Choroid plexus epithelial cell (primary cell): ENCODE measurements around the gene CHID1.

ENCODE experiments used
- DNase-seq: peaks from one replicate; pipeline ENCODE4 v3.0.0-alpha.2; 2010; ENCODE audit warnings: low read depth
- H3K4me3 ChIP-seq: 2 replicates; pipeline ENCODE4 v1.5.1; 2011; ENCODE audit warnings: low read depth, mild to moderate bottlenecking, control low read depth, low read length, moderate library complexity
- CTCF ChIP-seq: conservative IDR thresholded peaks from 2 replicates; pipeline ENCODE4 v1.5.1; 2011; ENCODE audit warnings: low read depth, mild to moderate bottlenecking, control low read depth, inconsistent platforms, low read length, moderate library complexity

CHID1 gene

GRCh38 chr11:925496-926301 is 15.1 kb upstream of the CHID1 start, which contains the start of gene AP2A2:
TSS of gene AP2A2 (plus strand) at chr11:925870. CDS start at chr11:926022, 152 bp downstream.
- peak; percentile 92 for DNase-seq
- peak; percentile 45 for TF ChIP-seq CTCF
- H3K4me3 ChIP-seq: peak within 1 kb of the TSS; percentile 80

GRCh38 chr11:925158-925495 is 14.5 kb upstream of the CHID1 start:
- DNase-seq: no peak
- peak overlapping the region; percentile 55 for H3K4me3 ChIP-seq

GRCh38 chr11:924406-925157 is 14.0 kb upstream of the CHID1 start:
- TF ChIP-seq CTCF: no peak
- no peak for DNase-seq
- no peak overlapping the region for H3K4me3 ChIP-seq

More at GRCh38 chr11:925158-925495, 14.5 kb upstream of the CHID1 start:
- no peak for TF ChIP-seq CTCF

- H3K4me3 ChIP-seq: no peak overlapping the region
- TF ChIP-seq CTCF: no peak
- no peak for DNase-seq
Measured at GRCh38 chr11:923691-924405, 13.2 kb upstream of the CHID1 start.

- no peak for TF ChIP-seq CTCF
- no peak overlapping the region for H3K4me3 ChIP-seq
- DNase-seq: no peak
Measured at GRCh38 chr11:921921-922678, 11.5 kb upstream of the CHID1 start.

GRCh38 chr11:917426-917825 is 6.8 kb upstream of the CHID1 start:
- DNase-seq: no peak
- no peak for TF ChIP-seq CTCF
- H3K4me3 ChIP-seq: no peak overlapping the region
